Activated CD4-positive, alpha-beta T cell treated with anti-CD3 and anti-CD28 coated beads for 48 hours (primary cell): ENCODE data around the gene HDDC2.

Experiments
- DNase-seq: peaks from one replicate; pipeline ENCODE4 v3.0.0-alpha.2; 2020

The HDDC2 gene, protein sequence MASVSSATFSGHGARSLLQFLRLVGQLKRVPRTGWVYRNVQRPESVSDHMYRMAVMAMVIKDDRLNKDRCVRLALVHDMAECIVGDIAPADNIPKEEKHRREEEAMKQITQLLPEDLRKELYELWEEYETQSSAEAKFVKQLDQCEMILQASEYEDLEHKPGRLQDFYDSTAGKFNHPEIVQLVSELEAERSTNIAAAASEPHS

DNA sequence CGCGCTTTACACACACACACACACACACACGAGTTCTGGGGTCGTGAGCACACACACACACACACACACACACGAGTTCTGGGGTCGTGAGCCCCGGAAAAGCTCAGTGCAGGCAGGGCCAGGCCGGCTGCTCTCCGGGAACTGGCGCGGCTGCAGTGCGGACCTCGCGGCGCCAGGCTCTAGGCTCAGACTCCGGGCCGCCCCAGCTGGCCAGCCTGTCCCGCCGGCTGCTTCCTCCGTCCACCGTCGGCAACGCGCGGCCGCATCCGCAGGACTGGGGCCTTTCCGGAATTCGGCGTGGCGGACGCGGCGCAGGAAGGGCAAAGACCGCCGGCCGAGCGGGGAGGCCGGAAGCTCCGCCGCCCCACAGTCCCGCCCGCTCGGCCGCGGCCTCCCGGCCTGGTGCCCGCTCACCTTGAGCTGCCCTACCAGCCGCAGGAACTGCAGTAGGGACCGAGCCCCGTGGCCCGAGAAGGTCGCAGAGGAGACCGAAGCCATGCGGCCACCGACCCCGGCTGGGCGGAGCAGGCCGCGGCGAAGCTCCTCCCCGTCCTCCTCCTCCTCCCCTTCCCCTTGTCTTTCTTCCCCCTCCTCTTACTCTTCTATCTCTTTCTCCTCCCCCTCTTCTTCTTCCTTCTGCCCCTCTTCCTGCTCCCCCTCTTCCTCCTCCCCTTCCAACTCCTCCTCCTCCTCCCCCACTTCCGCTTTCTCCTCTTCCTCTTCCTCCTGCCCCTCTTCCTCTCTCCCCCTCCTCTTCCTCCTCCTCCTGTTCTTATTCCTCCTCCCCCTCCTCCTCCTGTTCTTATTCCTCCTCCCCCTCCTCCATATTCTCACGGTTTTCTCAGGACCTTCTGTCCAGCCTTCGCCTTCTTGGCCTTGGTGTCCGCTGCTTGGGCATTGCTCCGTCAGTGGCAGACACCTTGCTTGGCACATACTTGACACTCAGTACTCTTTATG, at the start of gene HDDC2:
Gene HDDC2, minus strand, starts transcription at position 533 of the 957 bp plus-strand sequence. Its CDS starts 35 bp downstream, at position 498.
- peak; percentile 60 for DNase-seq

DNA sequence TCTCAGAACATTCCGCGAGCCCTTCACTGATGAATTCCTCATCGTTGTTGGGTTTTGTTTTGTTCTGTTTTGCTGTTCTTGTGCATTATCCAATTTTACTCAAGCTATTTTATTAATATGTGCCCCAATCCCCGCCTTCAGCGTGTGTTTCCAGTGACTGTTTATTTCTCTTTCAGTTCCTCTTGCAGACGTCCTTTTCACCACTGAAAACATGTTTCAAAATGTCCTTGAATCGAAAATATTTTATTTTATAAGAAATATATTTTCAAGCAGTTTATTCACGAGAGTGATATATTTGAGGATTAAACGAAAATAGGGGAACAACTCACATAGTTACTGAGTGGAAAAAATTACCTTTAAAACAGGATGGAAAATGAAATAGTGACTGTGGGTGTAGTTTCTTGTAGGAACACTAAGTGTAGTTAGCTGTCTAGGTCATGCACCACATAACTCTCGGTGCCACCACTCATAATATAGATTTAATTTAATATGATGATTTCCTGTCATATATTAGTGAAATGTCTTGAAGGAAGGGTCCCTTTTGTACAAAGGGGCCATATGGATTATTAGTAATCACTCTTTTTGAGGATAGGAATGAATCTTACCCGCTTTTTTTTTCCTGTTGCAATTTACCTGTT, 45.3 kb upstream of the HDDC2 start:
- DNase-seq = no peak

DNA sequence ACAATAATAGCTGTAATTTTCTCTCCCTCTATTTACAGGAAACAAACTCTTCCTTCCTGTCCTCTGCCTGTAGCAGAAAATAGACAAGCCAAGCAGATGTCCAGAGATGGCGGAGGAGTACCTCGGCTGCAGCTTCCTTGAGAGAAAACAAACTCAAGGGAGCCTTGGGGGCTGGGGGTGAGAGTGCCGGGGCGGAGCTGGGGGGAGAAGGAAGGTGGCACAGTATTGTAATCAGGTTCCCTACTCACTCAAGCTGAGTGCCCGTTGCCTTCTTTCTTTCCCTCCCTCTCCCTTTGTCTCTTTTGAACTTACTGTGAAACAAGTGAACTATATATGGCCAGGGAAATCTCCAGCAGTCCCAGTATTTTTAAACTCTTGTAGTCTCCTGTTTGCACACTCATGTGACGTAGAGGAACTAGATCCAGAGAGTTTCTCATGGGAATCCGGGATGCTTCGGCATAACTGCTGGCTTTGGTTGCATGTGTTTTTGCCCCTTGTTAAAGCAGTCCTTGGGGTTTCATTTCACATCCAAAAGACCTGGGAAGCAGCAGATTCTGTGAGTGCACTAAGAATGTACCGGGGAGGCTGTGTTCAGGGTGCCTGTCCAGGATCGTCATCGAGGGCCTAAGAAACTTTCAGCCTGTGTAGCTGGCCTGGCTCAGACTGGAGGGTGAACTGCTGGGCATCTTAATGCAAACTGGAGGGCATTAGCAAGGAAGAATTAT, 44.6 kb upstream of the HDDC2 start:
- DNase-seq = no peak

DNA sequence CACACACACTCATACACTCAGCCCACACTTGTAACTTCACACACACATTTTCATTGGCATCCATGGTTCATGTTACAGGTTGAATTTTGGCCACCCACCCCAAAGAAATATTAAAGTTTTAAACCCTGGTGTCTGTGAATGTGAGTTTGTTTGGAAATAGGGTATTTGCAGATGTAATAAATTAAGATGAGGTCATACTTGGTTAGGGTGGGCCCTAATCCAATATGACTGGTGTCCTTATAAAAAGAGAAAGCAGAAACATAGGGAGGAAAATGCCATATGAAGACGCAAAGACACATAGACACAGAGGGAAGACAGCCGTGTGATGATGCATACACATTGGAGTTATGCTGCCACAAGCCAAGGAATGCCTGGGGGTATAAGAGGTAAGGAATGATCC, 39.7 kb upstream of the HDDC2 start:
- DNase-seq = no peak

DNA sequence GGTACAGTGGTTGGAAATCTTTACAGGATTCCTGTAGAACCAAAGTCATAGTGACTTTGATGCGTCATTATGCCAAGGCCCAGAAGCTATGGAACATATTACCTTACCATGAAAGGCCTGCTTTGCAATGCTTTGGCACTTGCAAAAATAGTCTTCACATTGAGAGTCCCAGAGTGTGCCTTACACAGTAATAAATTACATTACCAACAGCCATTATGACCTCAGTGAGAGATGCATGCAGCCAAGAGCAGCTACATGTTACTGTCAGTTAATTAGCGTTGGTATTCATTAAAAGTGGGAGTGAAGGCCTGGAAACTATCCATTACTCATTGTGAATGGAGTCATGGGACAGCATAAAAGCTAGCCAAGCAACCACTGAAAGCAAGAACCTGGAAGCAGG, 39.2 kb upstream of the HDDC2 start:
- DNase-seq = no peak

DNA sequence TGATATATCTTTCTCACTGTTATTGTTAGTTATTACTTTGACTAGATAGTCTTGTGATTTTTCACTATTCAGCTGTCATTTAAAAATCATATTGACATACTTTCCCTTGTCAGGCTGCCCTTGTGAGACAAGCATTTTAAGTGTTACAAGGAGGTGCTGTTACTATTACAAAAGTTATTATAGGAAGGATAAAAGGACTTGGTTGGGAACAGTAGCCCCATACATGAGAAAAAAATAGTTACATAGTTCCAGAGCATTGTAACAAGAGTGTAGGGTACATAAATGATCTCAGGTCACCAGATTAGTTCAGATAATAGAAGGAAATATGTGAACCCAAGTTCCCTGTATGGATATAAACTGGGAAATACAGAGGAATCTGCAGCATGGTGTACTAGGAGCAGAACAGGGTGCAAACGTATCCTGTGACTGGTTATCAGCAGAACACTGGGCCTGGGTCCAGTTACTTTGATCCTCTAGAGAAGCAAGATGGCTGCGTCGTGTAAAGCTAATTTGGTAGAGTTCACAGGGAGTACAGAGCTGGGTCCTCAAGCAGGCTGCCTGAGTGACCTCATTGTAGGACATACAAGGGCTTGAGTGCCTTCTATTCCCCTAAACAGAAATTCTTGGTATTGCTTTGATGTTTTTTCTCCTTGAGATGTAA, 38.5 kb upstream of the HDDC2 start:
- no peak for DNase-seq

DNA sequence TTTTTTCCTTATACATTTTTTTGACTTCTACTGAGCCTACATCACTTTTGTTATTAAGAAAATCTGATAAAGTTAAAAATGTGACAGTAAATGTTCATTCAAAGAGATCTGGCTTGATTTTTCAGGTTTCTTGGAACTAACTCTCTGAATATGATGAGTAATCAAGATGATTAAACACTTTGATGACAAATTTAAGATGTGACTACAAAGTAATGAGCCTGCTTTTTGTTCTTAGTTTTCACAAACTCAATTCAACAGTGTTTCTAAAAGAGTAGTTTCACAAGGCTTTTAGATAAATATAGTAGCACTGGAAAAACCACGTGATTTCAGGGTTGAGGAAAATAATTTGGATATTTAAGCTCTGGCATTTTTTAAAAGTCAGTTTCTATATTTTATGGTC, 37.9 kb upstream of the HDDC2 start:
- no peak for DNase-seq

DNA sequence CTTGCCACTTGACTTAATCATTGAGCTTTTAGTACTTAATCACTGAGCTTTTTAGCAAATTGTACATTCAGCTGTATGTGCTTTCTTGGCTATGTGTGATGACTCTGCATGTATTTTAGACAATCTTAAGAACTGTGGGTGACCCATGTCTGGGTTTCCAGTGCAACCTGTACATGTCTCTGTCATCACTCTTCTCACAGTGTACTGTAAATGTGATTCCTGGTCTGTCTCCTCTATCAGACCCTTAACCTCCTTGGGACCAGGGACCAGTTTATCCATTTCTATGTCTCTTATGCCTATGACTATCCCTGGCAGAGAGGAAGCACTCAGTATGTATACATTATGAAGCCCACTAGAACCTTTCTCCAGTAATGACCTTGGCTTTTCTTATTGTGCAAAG, 36.6 kb upstream of the HDDC2 start:
- DNase-seq = no peak

DNA sequence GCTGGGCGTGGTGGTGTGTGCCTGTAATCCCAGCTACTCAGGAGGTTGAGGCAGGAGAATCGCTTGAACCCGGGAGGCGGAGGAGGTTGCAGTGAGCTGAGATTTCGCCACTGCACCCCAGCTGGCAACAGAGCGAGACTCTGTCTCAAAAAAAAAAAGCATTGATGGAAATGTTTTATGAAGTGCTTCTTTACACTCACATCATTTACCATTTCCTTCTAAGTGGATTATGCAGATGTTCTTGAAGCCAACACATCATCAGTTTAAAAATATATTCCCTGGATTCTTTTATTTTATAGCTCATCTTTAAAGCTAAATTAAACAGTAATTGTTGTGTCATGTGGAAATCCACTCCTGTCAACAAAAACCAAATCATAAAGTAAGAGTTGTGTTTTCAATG, 35.9 kb upstream of the HDDC2 start:
- DNase-seq = no peak

DNA sequence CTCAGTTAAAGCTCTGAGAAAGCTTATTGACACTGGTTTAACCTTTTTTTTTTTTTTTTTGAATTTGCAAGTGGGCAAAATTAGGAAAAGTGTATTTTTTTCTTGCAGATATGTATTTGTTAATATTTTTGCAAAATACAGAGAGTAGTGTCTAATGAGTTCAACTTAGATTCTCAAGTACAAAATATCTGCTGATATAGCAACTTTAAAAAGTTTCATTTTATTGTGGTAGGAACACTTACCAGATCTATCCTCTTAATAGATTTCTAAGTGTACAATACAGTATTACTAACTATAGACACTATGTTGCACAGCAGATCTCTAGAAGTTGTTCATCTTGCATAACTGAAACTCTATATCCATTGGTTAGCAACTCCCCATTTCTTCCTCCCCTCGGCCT, 30.9 kb upstream of the HDDC2 start:
- no peak for DNase-seq

DNA sequence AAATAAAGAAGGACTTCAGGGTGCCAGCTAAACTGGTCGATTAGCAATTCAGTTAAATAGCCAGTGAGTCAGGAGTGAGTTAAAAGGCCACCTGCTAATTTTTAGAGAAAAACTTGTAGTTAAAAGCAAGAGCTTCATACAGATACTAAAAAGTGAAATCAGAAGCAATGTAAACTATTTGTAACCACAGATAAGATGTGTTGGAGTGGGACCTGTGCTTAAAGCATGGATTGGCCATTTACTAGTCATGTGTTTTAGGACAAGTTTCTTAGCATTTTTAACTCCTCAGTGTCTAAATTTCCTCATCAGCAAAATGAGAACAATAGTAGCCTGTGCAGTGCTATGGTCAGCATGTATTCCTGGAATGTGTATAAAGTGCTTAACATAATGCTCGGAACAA, 23.8 kb upstream of the HDDC2 start:
- no peak for DNase-seq

DNA sequence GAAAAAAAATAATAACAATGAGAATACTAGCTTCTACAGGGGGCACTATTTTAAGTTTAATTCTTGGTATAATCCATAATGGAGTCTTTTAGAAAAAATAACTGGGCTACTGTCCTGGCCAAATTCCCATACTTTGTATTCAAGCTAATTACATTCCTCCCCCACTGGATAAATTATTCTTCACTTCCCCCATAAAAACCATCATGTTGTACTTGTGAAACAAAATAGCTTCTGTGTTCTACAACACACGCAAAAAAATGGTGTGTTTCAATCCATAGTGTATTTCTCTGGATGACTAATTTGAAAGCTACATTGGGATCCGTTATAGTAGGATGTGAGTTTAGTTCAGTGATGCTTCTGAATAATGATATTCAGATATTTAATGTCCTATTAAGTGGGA, 21.6 kb upstream of the HDDC2 start:
- no peak for DNase-seq

DNA sequence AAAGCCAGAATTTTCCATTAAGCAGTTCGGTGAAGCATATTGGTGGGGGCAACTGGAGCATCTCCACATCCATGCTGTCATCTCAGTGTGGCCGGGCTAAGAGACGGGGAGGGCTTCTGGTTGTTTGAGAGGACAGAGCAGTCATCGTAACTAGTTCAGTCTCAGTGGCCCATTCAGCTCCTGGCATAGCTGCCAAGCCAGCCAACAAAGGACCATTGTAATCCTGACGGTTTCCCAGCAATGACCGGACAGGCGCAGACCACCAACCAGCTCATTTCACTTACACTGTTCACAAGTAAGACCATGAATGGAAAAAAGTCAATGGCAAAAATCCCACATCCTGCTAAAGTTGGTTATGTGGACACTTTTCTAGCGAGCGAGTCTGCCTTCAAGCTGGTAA, 14.9 kb upstream of the HDDC2 start:
- no peak for DNase-seq

DNA sequence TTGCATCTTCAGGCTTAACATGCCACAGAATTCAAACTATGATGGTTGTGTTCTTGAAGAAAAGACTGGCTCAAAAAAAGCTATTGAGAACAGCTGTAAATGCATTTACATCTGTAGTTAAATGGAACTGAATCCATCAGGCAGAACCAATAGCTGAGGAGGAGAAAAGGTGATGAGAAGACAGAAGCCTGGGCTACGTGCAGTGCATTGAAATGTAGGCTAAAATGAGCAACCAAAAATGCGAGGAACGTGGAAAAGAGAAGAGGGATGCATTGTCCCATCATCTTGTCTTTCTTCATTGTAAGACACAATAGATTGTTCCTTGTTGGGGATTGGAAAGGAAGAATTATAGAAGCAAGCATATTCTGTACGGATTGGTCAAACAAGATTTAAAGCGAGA, 13.8 kb upstream of the HDDC2 start:
- DNase-seq = no peak

DNA sequence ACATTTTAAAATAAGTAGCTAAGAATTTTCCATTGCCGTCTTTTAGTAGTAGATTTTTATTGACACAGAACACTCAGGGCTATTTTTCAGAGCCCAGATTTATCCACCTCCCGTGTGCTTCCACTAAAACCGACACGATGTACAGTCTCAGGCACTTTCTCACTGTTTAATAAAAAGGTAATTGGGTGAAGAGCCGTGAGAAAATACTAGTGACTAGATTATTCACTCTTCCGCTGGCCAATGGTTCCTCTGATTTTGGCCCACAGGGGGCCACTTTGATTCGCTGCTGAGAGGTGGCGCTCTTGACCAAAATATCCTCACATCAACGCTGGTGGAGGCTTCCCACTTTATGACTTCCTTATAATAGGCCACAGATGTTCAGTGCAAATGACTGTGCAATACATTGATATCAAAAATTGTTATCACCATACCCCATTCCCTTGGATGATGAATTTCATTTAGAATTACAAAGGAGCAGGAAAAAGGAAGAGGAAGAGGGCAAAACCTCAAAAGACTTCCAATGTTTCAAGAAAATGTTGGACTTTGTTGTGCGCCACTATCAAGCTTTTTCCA, 12.3 kb upstream of the HDDC2 start:
- DNase-seq = peak; percentile 51

DNA sequence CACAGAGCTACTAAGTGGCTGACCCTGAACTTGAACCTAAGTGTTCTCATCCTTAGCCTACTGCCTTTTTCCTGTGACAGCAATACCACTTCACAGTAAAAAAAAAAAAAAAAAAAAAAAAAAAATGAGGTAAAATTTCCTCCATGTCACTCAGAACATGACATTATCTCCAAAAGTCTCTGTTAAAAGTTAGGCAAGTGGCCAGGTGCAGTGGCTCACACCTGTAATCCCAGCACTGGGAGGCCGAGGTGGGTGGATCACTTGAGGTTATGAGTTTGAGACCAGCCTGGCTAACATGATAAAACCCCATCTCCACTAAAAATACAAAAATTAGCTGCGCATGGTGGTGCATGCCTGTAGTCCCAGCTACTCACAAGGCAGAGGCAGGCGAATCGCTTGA, 11.2 kb upstream of the HDDC2 start:
- DNase-seq = no peak

DNA sequence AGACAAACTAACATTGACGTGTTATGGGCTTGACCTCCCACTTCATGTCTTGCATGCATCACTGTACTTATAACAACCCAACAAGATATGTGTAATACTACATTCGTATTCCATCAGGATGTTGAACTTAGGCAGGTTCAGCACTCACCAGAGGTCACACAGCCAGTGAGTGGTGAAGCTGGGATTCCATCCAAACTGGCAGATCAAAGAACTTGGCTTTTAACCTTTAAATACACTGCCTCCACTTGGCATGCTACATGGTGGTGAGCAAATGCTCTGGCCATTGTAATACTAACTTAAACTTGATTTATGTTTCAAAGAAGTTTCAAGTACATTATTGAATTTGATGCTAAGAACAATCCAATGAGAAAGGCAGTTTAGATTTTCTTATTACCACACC, 10.7 kb upstream of the HDDC2 start:
- DNase-seq = no peak

DNA sequence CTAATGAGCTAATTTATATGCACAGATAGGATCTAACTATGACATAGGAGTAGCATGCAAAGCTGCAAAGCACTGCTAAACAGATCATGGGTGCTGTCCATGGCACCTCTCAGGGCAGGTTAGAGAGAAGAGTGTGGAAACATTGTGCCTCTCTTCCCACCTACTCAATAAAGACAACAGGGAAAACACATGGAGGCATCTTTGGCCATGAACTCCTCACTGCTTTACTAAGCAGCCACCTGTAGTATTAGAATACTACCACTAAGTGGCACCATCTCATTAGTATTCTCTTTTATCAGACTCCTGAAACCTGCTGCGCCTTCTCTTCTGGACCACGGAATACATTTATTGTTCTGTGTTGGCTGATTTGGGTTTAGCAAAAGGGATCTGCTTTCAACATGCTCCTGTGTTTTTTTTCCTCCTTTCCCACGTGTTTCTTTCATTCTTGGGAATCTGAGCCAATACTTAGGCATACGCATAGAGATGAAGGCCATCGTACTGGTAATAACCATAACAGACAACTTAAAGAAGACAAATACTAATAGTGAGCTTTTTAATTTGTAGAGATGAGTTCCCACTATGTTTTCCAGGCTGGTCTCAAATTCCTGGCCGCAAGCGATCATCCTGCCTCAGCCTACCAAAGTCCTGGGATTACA, 9.4 kb upstream of the HDDC2 start:
- DNase-seq = no peak

DNA sequence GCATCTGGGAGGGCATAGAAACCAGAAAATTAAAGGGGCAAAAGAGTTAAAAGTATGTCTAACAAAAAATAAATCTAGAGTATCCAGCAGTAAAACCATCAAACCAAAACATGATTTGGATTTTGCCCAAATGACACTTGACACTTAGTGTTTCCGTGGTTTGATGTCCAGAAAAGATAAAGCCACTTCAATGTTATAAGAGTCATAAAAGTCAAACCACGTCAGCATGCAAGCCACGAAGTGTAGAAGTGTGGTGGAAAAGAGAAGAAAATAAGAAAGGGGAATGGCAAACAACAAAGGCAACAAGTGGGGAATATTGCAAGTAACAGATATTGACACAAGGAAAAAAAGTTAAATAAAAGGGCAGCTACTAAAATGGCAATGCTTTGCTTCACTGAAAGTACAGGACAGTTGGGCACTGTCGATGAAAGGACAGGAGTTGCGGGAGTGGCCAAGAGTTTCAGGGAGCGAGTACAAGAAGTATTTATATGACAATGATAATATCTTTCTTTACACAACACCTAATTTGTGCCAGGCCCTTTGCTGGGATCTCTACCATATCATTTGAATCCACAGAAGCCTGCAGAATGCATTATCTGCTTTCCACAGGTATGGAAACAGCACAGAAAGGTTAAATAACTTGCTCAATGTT, 6.3 kb upstream of the HDDC2 start:
- DNase-seq = no peak

DNA sequence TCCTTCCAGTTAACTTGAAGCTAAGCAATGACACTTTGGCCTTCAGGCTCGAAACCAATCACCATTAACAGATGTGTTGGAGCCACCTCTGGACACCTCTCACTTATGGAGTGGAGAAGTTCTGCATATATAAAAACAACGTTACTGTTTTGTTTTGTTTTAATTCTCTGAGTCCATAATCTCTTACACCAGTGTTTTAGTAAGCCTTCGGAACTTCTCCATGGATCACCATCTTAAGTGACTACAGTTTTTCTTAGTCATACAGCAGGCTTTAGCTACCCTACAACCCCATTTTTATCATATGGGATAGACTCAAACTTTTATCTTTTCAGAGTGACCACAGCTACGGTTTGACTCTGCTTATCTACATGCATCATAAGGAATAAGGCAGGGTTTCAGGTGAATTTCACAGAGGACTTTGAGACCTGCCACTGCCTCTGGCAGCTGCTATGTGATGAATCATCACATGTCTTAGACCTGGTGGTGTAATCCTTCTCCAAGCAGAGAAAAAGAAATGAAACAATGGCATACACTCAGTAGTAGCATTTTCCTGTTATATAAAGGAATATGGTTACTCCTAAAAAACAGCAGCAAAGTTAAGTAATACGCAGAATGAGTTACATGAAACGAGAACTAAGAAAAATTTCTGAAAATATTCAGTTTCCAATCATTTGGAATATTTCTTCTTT, 5.5 kb upstream of the HDDC2 start:
- no peak for DNase-seq

DNA sequence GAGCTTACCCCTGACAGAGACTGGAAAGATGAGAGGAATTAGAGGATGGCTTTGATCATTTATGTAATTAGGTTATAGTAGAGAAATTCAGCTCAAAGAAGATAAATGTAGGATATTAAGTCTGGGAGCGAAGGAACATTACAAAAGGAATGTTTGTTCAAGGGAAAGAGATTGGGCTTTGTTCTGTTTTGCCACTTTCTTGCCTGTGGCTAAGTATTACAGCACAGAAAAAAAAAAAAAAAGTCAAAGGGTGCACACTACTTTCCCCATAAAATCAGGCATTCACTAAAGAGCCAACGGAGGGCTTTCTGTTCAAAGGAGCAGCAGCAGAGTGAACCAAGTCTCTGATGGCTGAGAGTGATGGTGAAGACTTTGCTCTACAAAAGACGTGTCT, 5.0 kb upstream of the HDDC2 start:
- no peak for DNase-seq
